Heart left ventricle (tissue), 13 donors: ENCODE measurements around the gene LRMDA.

ENCODE experiments used
- POLR2A ChIP-seq, 2 donors: fragments of 450-650 bp; IDR thresholded peaks; one replicate each; pipeline ENCODE4 v1.6.1; 2017; ENCODE audit warnings: antibody characterized with exemption in 2 of 2, mild to moderate bottlenecking in 2 of 2, moderate library complexity in 2 of 2
- TF ChIP-seq, protein P1 (sequence below), 12 donors: fragments of 200-600 bp; sonication (generic) in 4 of 12; IDR thresholded peaks; one replicate each; pipeline versions ENCODE4 v1.5.0 to v1.8.0; 2018 to 2022; ENCODE audit warnings: antibody characterized with exemption in 12 of 12, mild to moderate bottlenecking in 5 of 12
- donor health status: ischemic (EF 13 %, LVEDD 7.1; RV severe dilation, severe dysfunction).
- donor health status: DM: no; HTN: yes; CAD: no.
- donor health status: DM: no; HTN: no; CAD: no.
- donor health status: ischemic (EF 25% LVEDD 6.9; RV normal size, moderate dysfunction).
- donor health status: ischemic (EF 25% LVEDD 5.7; RV mildly dilated, moderate dysfunction).
- donor health status: ischemic (EF 35%, LVEDD 5.7; RV mildly dilated, moderate dysfunction).
- donor health status: nonischemic (EF 11% LVEDD 7.7; RV severe dilation, severe dysfunction).
- donor health status: DM: yes; HTN: yes; CAD: no.
- donor health status: PGD.
- donor health status: ischemic (EF 29% LVEDD 5.4; RV normal size, mild dysfunction).
- donor health status: nonischemic (EF 23%, LVEDD 6.1; RV moderate dilation, normal function).

DNA sequence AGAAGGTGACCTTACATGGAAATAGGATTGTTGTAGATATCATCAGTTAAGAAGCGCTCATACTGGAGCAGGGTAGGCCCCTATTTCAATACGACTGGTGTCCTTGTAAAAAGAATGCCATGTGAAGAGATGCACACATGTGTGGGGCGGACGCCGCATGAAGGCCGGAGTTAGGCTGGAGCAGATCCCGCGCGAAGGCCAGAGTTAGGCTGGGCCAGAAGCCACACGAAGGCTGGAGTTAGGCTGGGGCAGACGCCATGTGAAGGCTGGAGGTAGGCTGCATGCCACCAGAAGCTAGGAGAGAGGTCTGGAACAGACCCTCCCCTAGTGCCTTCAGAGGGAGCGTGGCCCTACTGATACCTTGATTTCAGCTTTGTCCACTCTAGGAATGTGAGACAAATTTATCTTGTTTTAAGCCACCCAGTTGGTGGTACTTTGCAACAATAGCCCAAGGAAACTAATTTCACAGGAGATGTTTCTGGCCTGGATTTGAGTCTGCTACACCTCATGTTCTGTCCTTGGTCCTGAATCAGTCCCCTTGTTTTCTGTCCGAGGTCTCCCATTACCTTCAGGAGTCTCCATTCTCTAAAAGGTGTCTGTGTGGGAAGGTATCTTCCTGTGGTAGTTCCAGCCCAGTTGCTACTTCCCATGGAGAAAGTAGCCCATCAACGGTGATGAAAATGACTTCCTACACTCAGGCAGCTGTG is 585.8 kb downstream of the LRMDA start:
- TF ChIP-seq, protein P1, sequence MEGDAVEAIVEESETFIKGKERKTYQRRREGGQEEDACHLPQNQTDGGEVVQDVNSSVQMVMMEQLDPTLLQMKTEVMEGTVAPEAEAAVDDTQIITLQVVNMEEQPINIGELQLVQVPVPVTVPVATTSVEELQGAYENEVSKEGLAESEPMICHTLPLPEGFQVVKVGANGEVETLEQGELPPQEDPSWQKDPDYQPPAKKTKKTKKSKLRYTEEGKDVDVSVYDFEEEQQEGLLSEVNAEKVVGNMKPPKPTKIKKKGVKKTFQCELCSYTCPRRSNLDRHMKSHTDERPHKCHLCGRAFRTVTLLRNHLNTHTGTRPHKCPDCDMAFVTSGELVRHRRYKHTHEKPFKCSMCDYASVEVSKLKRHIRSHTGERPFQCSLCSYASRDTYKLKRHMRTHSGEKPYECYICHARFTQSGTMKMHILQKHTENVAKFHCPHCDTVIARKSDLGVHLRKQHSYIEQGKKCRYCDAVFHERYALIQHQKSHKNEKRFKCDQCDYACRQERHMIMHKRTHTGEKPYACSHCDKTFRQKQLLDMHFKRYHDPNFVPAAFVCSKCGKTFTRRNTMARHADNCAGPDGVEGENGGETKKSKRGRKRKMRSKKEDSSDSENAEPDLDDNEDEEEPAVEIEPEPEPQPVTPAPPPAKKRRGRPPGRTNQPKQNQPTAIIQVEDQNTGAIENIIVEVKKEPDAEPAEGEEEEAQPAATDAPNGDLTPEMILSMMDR (IDR thresholded peaks at IDR 0.05) = no peak
- TF ChIP-seq POLR2A (IDR thresholded peaks at IDR 0.05) = no peak
